ENCODE measurements around the gene SIRT6. TPM values are rescaled to one million over a fixed set of nuclear protein-coding genes. Genes with fewer than 3 reads are reported as not detected.

Gene SIRT6
- total and polyA plus RNA-seq, 9 of the 15 experiments (the other 6 are each of a cell fraction or from before 2014, with no cell fraction given): 1.4 to 41.1 (median 10.2) TPM

GRCh38 chr19:4197228-4197624 lies 14.9 kb upstream of the SIRT6 start:
- FAIRE-seq: no peak
- H3K4me3 ChIP-seq: no peak overlapping the region
- H3K9me1 ChIP-seq (ENCODE audit: control insufficient read depth, insufficient read depth, low read length): no peaks in the 10 kb centered on the region
- H4K20me1 ChIP-seq (replicated peaks; ENCODE audit: control insufficient read depth, insufficient read depth, low read length): no peaks in the 10 kb centered on the region
- no peaks in the 10 kb centered on the region for H3K36me3 ChIP-seq (ENCODE audit: control insufficient read depth, insufficient read depth, low read length)
- no peak for DNase-seq (ENCODE audit: extremely low read depth in 1 of 4, low spot score in 3 of 4)
- H3K4me2 ChIP-seq (ENCODE audit: insufficient read depth, low read length): no peak overlapping the region
- TF ChIP-seq TRIM24 (IDR thresholded peaks at IDR 0.05): 0 out of 4 replicates have a peak, but pooled peaks of 1 of the 2 experiments have one; percentile 13
- TF ChIP-seq HBP1 (CRISPR knock-in tag; IDR thresholded peaks at IDR 0.05): 0 out of 2 replicates have a peak, but pooled peaks have one; percentile 26
- 0 out of 2 replicates have a peak, but pooled peaks have one; percentile 35 for TF ChIP-seq THRB (CRISPR knock-in tag; conservative IDR thresholded peaks at IDR 0.05)
- TF ChIP-seq ZNF143 (CRISPR knock-in tag; IDR thresholded peaks at IDR 0.05): 0 out of 2 replicates have a peak, but pooled peaks have one; percentile 3
- no peak for TF ChIP-seq XRCC5 (IDR thresholded peaks at IDR 0.05; ENCODE audit: low read depth, low read length)
- TF ChIP-seq MLLT1 (IDR thresholded peaks at IDR 0.05): 0 out of 4 replicates have a peak, but pooled peaks of 1 of the 2 experiments have one; percentile 24
- 0 out of 2 replicates have a peak, but pooled peaks have one; percentile 13 for TF ChIP-seq SMARCA5 (IDR thresholded peaks at IDR 0.05)
- TF ChIP-seq TBL1XR1 (IDR thresholded peaks at IDR 0.05; ENCODE audit: low read length in 2 of 2): no peak
- TF ChIP-seq NELFE (IDR thresholded peaks at IDR 0.05; ENCODE audit: insufficient read depth, insufficient read length): no peak
- 0 out of 2 replicates have a peak, but pooled peaks have one; percentile 14 for TF ChIP-seq ARID1B (IDR thresholded peaks at IDR 0.05)
- TF ChIP-seq ZBTB26 (CRISPR knock-in tag; IDR thresholded peaks at IDR 0.05): 0 out of 2 replicates have a peak, but pooled peaks have one; percentile 31
- H3K79me2 ChIP-seq (ENCODE audit: control insufficient read depth, insufficient read depth, low read length): no peaks in the 10 kb centered on the region
- H3K27ac ChIP-seq (ENCODE audit: extremely low read depth, low read depth, low read length): no peak overlapping the region
- no peak for ATAC-seq
- H3K9ac ChIP-seq (ENCODE audit: insufficient read depth in 1 of 2, low read depth in 2 of 2, low read length in 2 of 2): no peak overlapping the region
- peaks cover 8 to 30% of the 10 kb centered on the region in 2 experiments for H3K27me3 ChIP-seq (ENCODE audit: control insufficient read depth in 2 of 2, insufficient read depth in 2 of 2, low read length in 2 of 2)
- intact Hi-C loops (cut with micrococcal nuclease): no loop called here
- BruUV-seq (replicated peaks): no TSS peak
- no peak overlapping the region for H2AFZ ChIP-seq (ENCODE audit: low read depth, low read length)
- in situ Hi-C loops (cut with MboI): no loop called here
- WGBS (ENCODE audit: insufficient coverage, low coverage, missing lambda C conversion rate): 3% methylated on average over 5 of the region's 5 CpGs
- CTCF ChIA-PET (ENCODE audit: low intra/inter-chr PET ratio): interaction anchor here (0.7 kb wide), 1 partner anchor 18 kb away, joined by 4 read pairs; no protein-coding TSS in a partner anchor
- POLR2A ChIA-PET: no interaction called here
- peaks cover 0 to 14% of the 10 kb centered on the region in 2 experiments; a peak in 2 of 5 replicates for H3K4me1 ChIP-seq (replicated peaks in 1 of 2; ENCODE audit: control insufficient read depth in 2 of 2, insufficient read depth in 2 of 2, low read length in 2 of 2)
- no peaks in the 10 kb centered on the region for H3K9me3 ChIP-seq (replicated peaks; ENCODE audit: control insufficient read depth, insufficient read depth, low read depth, low read length)

Measured in K562 (cell line).